SK-N-MC (cell line): Measurements from ENCODE around the gene TUBB6.

Experiments
- EZH2 ChIP-seq: fragments of 200-600 bp; sonication (generic); IDR thresholded peaks from one replicate; pipeline ENCODE4 v1.6.1; 2017; ENCODE audit warnings: antibody characterized with exemption
- POLR2AphosphoS5 ChIP-seq: IDR thresholded peaks from 2 replicates; pipeline ENCODE4 v1.6.1; 2012; ENCODE audit warnings: mild to moderate bottlenecking, low read depth, low read length, borderline replicate concordance

DNA sequence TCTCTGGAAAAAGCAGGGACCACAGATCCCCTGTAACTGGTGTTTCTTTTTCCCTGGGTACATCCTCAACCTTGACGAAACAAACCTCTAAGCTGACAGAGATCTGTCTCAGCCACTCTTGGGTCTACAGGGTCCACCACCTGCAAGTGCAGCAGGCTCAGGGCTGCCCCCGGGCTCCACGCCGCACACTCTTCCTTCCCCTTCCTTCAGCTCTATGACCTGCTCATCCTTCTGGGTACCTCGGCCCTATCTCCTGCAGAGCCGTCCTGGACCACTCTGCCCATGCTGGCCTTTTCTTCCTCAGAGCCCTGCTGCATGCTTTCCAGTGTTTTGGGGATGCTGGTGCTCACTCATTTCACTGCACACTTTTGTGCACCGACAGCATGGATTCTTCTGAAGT, 27.5 kb downstream of the TUBB6 start:
- TF ChIP-seq POLR2AphosphoS5 (no peak), EZH2 (no peak)
